NCI-H128 (cell line): ENCODE results near the gene TFPI.
"Not testable (repeated sequence)": the region's sequence is repeated elsewhere in the genome, so short reads cannot be mapped to it uniquely, and the experiment has no call there.

Experiments used
- DNase-seq: peaks from one replicate; lab custom pipeline; 2025; ENCODE audit not compliant: unreplicated experiment; lab: John Stamatoyannopoulos, UW

Gene TFPI

GRCh38 chr2:187554704-187555082, 458 bp upstream of the TFPI start:
- no peak for DNase-seq

- no peak for DNase-seq
Measured at GRCh38 chr2:187552828-187553681, 1.2 kb downstream of the TFPI start.

GRCh38 chr2:187552381-187552780, 1.9 kb downstream of the TFPI start:
- DNase-seq = no peak

GRCh38 chr2:187550857-187551256, 3.4 kb downstream of the TFPI start:
- no peak for DNase-seq

GRCh38 chr2:187549951-187550555, 4.2 kb downstream of the TFPI start:
- DNase-seq = no peak

- no peak for DNase-seq
Measured at GRCh38 chr2:187549193-187549592, 5.0 kb downstream of the TFPI start.

GRCh38 chr2:187548656-187549055, 5.6 kb downstream of the TFPI start:
- DNase-seq = no peak

GRCh38 chr2:187547353-187547979, 6.8 kb downstream of the TFPI start:
- DNase-seq = no peak

- DNase-seq = no peak
Measured at GRCh38 chr2:187546762-187547333, 7.4 kb downstream of the TFPI start.

GRCh38 chr2:187545238-187545751, 8.9 kb downstream of the TFPI start:
- no peak for DNase-seq

GRCh38 chr2:187544371-187545080, 9.7 kb downstream of the TFPI start:
- DNase-seq = no peak

- no peak for DNase-seq
Measured at GRCh38 chr2:187543488-187543887, 10.7 kb downstream of the TFPI start.

- DNase-seq = no peak
Measured at GRCh38 chr2:187542123-187542522, 12.1 kb downstream of the TFPI start.

GRCh38 chr2:187541086-187542085, 12.8 kb downstream of the TFPI start:
- DNase-seq = no peak

GRCh38 chr2:187538222-187538621, 16.0 kb downstream of the TFPI start:
- DNase-seq = not testable (repeated sequence)

GRCh38 chr2:187535381-187535780, 18.9 kb downstream of the TFPI start:
- not testable (repeated sequence) for DNase-seq

- no peak for DNase-seq
Measured at GRCh38 chr2:187532333-187533120, 21.7 kb downstream of the TFPI start.

GRCh38 chr2:187529977-187530721, 24.1 kb downstream of the TFPI start:
- no peak for DNase-seq
